ENCODE results near the gene IP6K2.

DNA sequence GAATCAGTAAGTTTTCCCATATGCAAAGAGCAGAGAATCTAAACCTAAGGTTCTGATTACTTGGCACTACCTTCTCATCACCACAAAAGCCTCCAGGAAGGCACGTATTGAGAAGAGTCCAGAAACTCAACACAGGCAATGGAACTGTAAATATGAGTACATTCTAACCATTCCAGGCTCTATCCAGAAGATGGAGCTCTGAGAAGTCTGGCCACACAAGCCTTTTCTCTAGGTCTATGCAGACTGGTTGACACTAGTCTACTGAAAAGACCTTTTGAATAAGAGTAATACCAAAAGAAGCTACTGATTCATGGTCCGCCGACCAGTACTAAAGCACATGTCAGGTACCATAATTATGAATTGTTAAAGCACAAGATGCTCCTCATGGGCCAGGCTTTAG is 19.1 kb downstream of the IP6K2 start:
- no peak for TF ChIP-seq NFIC (IDR thresholded peaks at IDR 0.05)
- TF ChIP-seq CEBPB (IDR thresholded peaks at IDR 0.05) = no peak
- no peak for TF ChIP-seq RAD21 (IDR thresholded peaks at IDR 0.05; ENCODE audit: low read depth)
- TF ChIP-seq, protein P1, sequence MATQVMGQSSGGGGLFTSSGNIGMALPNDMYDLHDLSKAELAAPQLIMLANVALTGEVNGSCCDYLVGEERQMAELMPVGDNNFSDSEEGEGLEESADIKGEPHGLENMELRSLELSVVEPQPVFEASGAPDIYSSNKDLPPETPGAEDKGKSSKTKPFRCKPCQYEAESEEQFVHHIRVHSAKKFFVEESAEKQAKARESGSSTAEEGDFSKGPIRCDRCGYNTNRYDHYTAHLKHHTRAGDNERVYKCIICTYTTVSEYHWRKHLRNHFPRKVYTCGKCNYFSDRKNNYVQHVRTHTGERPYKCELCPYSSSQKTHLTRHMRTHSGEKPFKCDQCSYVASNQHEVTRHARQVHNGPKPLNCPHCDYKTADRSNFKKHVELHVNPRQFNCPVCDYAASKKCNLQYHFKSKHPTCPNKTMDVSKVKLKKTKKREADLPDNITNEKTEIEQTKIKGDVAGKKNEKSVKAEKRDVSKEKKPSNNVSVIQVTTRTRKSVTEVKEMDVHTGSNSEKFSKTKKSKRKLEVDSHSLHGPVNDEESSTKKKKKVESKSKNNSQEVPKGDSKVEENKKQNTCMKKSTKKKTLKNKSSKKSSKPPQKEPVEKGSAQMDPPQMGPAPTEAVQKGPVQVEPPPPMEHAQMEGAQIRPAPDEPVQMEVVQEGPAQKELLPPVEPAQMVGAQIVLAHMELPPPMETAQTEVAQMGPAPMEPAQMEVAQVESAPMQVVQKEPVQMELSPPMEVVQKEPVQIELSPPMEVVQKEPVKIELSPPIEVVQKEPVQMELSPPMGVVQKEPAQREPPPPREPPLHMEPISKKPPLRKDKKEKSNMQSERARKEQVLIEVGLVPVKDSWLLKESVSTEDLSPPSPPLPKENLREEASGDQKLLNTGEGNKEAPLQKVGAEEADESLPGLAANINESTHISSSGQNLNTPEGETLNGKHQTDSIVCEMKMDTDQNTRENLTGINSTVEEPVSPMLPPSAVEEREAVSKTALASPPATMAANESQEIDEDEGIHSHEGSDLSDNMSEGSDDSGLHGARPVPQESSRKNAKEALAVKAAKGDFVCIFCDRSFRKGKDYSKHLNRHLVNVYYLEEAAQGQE (IDR thresholded peaks at IDR 0.05; ENCODE audit: low read depth) = no peak
- no peak for TF ChIP-seq TEAD4 (IDR thresholded peaks at IDR 0.05)
- TF ChIP-seq, protein P2, sequence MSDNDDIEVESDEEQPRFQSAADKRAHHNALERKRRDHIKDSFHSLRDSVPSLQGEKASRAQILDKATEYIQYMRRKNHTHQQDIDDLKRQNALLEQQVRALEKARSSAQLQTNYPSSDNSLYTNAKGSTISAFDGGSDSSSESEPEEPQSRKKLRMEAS (IDR thresholded peaks at IDR 0.05) = no peak
- TF ChIP-seq YY1 (IDR thresholded peaks at IDR 0.05; ENCODE audit: low read depth) = no peak
